ENCODE data around the gene TANC1.

GRCh38 chr2:159144776-159145614 lies 176.6 kb downstream of the TANC1 start:
- no peak for TF ChIP-seq CTCF (IDR thresholded peaks at IDR 0.05; ENCODE audit: borderline replicate concordance, extremely low read depth, low read length, poor library complexity, severe bottlenecking)
- TF ChIP-seq EZH2 (IDR thresholded peaks at IDR 0.05; ENCODE audit: borderline replicate concordance, low read depth, low read length, severe bottlenecking): no peak

Measured in DND-41 (cell line).